Astrocyte (in vitro differentiated cells and primary cell): ENCODE results near the gene FASN.

Experiments used
- CTCF ChIP-seq: IDR thresholded peaks from 2 replicates; pipeline ENCODE4 v1.5.1; 2011; ENCODE audit warnings: low read depth, mild to moderate bottlenecking, inconsistent platforms, low read length, moderate library complexity; ENCODE audit not compliant: insufficient read depth
- EZH2 ChIP-seq: IDR thresholded peaks from 2 replicates; pipeline ENCODE4 v1.6.1; 2012; ENCODE audit warnings: mild to moderate bottlenecking, low read length, inconsistent platforms; ENCODE audit not compliant: insufficient read depth

GRCh38 chr17:82045936-82046484 is 52.0 kb downstream of the FASN start:
- TF ChIP-seq CTCF (no peak), EZH2 (no peak)
